OCI-LY7 (cell line): ENCODE results near the gene HOXC9.

Experiments used
- CTCF ChIP-seq: fragments of 200-600 bp; sonication (generic); conservative IDR thresholded peaks from 2 replicates; pipeline ENCODE4 v1.5.1; 2014; ENCODE audit warnings: mild to moderate bottlenecking, antibody characterized with exemption, low read length, moderate library complexity, mixed read lengths
- EZH2phosphoT487 ChIP-seq: fragments of 200-600 bp; sonication (generic); IDR thresholded peaks from 2 replicates; pipeline ENCODE4 v1.6.1; 2018; ENCODE audit warnings: low read depth, borderline replicate concordance, mild to moderate bottlenecking, mixed run types, antibody characterized with exemption, low read length, moderate library complexity, mixed read lengths

DNA sequence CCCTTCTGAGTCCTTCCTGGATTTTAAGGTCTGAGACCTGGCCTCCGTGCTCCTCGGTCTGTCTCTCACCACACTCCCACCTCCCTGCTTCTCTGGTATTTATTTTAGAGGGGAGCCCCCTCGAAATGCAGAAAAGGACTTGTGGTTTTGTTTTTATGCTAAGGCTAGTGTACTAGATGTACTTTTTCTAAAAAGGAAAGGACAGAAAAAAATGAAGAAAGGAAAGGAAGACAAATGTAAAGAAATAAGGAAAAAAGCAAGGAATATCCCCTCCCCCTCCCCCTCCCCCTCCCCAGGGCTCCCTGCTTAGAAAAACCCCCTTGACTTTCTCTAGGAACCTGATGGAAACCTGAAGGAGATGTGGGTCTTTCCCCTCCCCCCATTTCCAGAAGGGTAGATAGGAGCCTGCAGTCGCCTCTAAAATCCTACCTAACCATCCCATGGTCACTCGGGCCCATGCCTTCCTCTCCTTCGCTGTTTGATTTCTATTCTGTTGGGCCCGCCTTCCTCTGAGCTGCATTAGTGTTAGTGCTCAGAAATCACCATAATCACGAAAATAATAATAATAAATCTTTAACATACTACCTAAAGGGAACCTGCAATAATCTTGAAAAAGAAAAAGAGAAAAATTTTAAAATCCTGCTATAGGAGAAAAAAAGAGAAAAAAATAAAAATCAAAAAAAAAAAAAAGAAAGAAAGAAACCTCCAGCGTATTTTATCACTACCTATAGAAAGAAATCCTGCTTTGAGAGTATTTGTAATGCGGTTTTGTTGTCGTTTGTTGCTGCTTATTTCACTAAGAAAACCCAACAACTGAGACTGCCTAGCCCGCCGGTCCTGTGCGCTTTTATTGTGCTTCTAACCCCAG lies 11.9 kb downstream of the HOXC9 start:
- TF ChIP-seq CTCF (no peak), EZH2phosphoT487 (no peak)
